Testis (tissue), 3 donors: ENCODE measurements around the gene RIOK2. TPM values are rescaled to one million over a fixed set of nuclear protein-coding genes. Genes with fewer than 3 reads are reported as not detected.

Source experiments
- DNase-seq: peaks from one replicate; pipeline ENCODE4 v3.0.0-alpha.2; 2019
- H3K27ac ChIP-seq, 2 donors: fragments of 200-600 bp; sonication (generic); one replicate each; pipeline ENCODE4 v1.5.1; 2019
- H3K27me3 ChIP-seq: fragments of 200-600 bp; sonication (generic); one replicate; pipeline ENCODE4 v1.5.1; 2019
- H3K36me3 ChIP-seq: fragments of 200-600 bp; sonication (generic); one replicate; pipeline ENCODE4 v1.5.1; 2017; ENCODE audit warnings: low read depth; ENCODE audit errors: missing control alignments
- H3K4me1 ChIP-seq: fragments of 200-600 bp; sonication (generic); one replicate; pipeline ENCODE4 v1.5.1; 2019
- H3K4me3 ChIP-seq, 2 donors: fragments of 200-600 bp; sonication (generic); one replicate each; pipeline ENCODE4 v1.5.1; 2017 to 2019
- H3K9me3 ChIP-seq: fragments of 200-600 bp; sonication (generic); one replicate; pipeline ENCODE4 v1.5.1; 2017
- CTCF ChIP-seq, 3 experiments: fragments of 450-650 bp in 2 of 3; fragments of 200-600 bp in 1 of 3; sonication (generic) in 1 of 3; IDR thresholded peaks; one replicate each; pipeline ENCODE4 v1.5.1; 2016 to 2019; ENCODE audit warnings: antibody characterized with exemption in 3 of 3, mild to moderate bottlenecking in 2 of 3, moderate library complexity in 1 of 3
- POLR2A ChIP-seq: fragments of 450-650 bp; IDR thresholded peaks from one replicate; pipeline ENCODE4 v1.6.1; 2017; ENCODE audit warnings: antibody characterized with exemption, mild to moderate bottlenecking, moderate library complexity
- WGBS, 2 donors: methylation state at CpG; one replicate each; pipeline ENCODE4 v1.1.5; 2018; 5-methylcytosine and 5-hydroxymethylcytosine counted together
- intact Hi-C: fragments of 100-400 bp; cut with DNase I; formaldehyde crosslinking; loops from one replicate; pipeline ENCODE4 v1.15.1; 2023; ENCODE audit warnings: low total_unique reads
- polyA plus RNA-seq: library from polyadenylated mRNA; stranded (reverse); fragments of 350-450 nt; fragmentation: Illumina TruSeq; extraction: RNeasy Lipid Tissue Mini Kit (QIAGEN cat#74804); gene quantifications from one replicate; pipeline ENCODE4 v1.2.3, GENCODE V29; 2014; ENCODE audit warnings: low read depth, low replicate concordance; ENCODE audit not compliant: insufficient read depth
- total RNA-seq, 2 donors: library from RNA; depleted of rRNA; stranded (reverse); fragments of >200 nt; gene quantifications; one replicate each; pipeline ENCODE4 v1.2.3, GENCODE V29; 2016

Gene RIOK2
- total and polyA plus RNA-seq, 3 donors from 2014 or later: 15.0 to 26.5 (median 20.4) TPM

GRCh38 chr5:97163360-97163764 lies 19.7 kb downstream of the RIOK2 start:
- H3K36me3 ChIP-seq: no peaks in the 10 kb centered on the region
- no peak overlapping the region for H3K27ac ChIP-seq
- H3K4me1 ChIP-seq: no peaks in the 10 kb centered on the region
- TF ChIP-seq CTCF (IDR thresholded peaks at IDR 0.05) (peak in 2 of 3 experiments; percentile 23 to 72), POLR2A (no peak)
- H3K9me3 ChIP-seq: no peaks in the 10 kb centered on the region
- no peak overlapping the region for H3K4me3 ChIP-seq
- intact Hi-C loops: no loop called here
- no peak for DNase-seq
- H3K27me3 ChIP-seq: no peaks in the 10 kb centered on the region

- no peaks in the 10 kb centered on the region for H3K36me3 ChIP-seq
- WGBS, 2 donors: 17 to 34% methylated on average over 4 of the region's 4 CpGs
These were observed 21.0 kb downstream of the RIOK2 start for GRCh38 chr5:97162045-97162444.

GRCh38 chr5:97157689-97158088 lies 25.4 kb downstream of the RIOK2 start:
- intact Hi-C loops: no loop called here

More at GRCh38 chr5:97162045-97162444, 21.0 kb downstream of the RIOK2 start:
- Histone ChIP-seq H3K4me3 (no peak overlapping the region), H3K27ac (no peak overlapping the region), H3K4me1 (no peaks in the 10 kb centered on the region), H3K9me3 (no peaks in the 10 kb centered on the region), H3K27me3 (no peaks in the 10 kb centered on the region)
- TF ChIP-seq CTCF (IDR thresholded peaks at IDR 0.05) (peak; percentile 57 to 87 (median 82)), POLR2A (no peak)
- DNase-seq: peak; percentile 78
- intact Hi-C loops: no loop called here

GRCh38 chr5:97151370-97151769 lies 31.7 kb downstream of the RIOK2 start:
- TF ChIP-seq POLR2A (no peak), CTCF (IDR thresholded peaks at IDR 0.05) (no peak)
- Histone ChIP-seq H3K9me3 (no peaks in the 10 kb centered on the region), H3K27ac (no peak overlapping the region), H3K27me3 (no peaks in the 10 kb centered on the region), H3K4me3 (no peak overlapping the region), H3K4me1 (no peaks in the 10 kb centered on the region), H3K36me3 (no peaks in the 10 kb centered on the region)
- intact Hi-C loops: no loop called here
- 92 to 96% methylated on average over 3 of the region's 3 CpGs for WGBS, 2 donors
- DNase-seq: no peak

More at GRCh38 chr5:97157689-97158088, 25.4 kb downstream of the RIOK2 start:
- TF ChIP-seq POLR2A (no peak), CTCF (IDR thresholded peaks at IDR 0.05) (no peak)
- Histone ChIP-seq H3K36me3 (no peaks in the 10 kb centered on the region), H3K27ac (no peak overlapping the region), H3K9me3 (no peaks in the 10 kb centered on the region), H3K4me3 (no peak overlapping the region), H3K4me1 (no peaks in the 10 kb centered on the region), H3K27me3 (no peaks in the 10 kb centered on the region)
- DNase-seq: no peak
- WGBS, 2 donors: 93 to 100% methylated on average over 2 of the region's 2 CpGs

GRCh38 chr5:97150401-97150800 lies 32.6 kb downstream of the RIOK2 start:
- Histone ChIP-seq H3K27ac (no peak overlapping the region), H3K36me3 (no peaks in the 10 kb centered on the region), H3K27me3 (no peaks in the 10 kb centered on the region), H3K4me3 (no peak overlapping the region), H3K9me3 (no peaks in the 10 kb centered on the region), H3K4me1 (no peaks in the 10 kb centered on the region)
- intact Hi-C loops: no loop called here
- no peak for DNase-seq
- no peak for TF ChIP-seq POLR2A
- TF ChIP-seq CTCF (IDR thresholded peaks at IDR 0.05): no peak
- WGBS, 2 donors: 33 to 47% methylated on average over 1 of the region's 1 CpG
